Body of pancreas (tissue), 4 donors: ENCODE results near the gene FNIP1.

Experiments used
- CTCF ChIP-seq, 7 experiments: fragments of 450-650 bp in 4 of 7; fragments of 200-600 bp in 3 of 7; sonication (generic) in 3 of 7; IDR thresholded peaks; one replicate each; pipeline ENCODE4 v1.5.1; 2016 to 2019; ENCODE audit warnings: antibody characterized with exemption in 7 of 7
- POLR2A ChIP-seq, 3 donors: fragments of 450-650 bp; IDR thresholded peaks; one replicate each; pipeline ENCODE4 v1.6.1; 2016; ENCODE audit warnings: antibody characterized with exemption in 3 of 3, mild to moderate bottlenecking in 2 of 3

DNA sequence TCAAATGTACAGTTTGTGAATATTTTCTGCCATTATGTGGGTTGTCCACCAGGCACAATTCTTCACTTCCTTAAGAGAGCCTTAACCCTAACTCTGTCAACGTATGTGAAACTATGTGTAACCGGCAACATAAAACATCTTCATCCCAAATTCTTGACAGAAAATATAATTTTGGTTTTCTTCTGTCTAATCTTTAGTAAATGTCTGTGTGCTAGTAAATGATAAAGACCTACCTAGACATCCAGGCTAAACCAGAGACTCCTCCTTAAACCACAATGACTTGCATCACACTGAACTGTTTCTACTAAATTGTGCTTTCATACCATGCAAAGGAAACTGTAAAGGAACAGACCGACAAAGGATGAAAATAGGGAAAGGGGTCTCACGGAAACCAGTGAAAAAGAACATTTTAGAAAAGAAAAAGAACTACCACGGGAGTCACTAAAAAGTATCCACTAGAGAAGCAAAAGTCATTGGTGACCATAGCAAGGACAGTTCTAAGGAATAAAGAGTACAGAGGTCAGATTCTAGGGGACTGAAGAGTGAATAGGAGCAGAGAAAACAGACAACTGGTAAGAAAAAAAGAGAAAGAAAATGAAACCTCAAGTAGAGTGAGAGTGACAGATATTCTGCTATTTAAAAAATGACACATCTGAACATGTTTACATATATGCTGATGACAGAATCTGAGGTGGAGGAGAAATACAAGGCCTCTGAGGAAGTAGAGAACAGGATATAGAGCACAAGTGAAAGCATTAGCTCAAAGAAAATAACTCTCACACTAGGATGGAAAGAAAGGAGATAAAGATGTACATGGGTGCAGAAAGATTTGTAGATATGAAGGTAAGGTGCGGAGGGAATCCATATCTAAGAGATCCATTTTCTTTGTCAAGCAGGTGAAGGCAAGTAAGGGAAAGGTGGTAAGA is 49.4 kb downstream of the FNIP1 start:
- TF ChIP-seq CTCF (IDR thresholded peaks at IDR 0.05), result no peak
- no peak for TF ChIP-seq POLR2A (IDR thresholded peaks at IDR 0.05)
